Stimulated activated CD4-positive, alpha-beta T cell treated with anti-CD3 and anti-CD28 coated beads, Interleukin-2, amount 100 ng/mL, for 48 hours (primary cell): ENCODE measurements around the gene UNC79.

Experiments
- DNase-seq, 2 donors: peaks; one replicate each; pipeline ENCODE4 v3.0.0-alpha.2; 2020

The UNC79 gene

DNA sequence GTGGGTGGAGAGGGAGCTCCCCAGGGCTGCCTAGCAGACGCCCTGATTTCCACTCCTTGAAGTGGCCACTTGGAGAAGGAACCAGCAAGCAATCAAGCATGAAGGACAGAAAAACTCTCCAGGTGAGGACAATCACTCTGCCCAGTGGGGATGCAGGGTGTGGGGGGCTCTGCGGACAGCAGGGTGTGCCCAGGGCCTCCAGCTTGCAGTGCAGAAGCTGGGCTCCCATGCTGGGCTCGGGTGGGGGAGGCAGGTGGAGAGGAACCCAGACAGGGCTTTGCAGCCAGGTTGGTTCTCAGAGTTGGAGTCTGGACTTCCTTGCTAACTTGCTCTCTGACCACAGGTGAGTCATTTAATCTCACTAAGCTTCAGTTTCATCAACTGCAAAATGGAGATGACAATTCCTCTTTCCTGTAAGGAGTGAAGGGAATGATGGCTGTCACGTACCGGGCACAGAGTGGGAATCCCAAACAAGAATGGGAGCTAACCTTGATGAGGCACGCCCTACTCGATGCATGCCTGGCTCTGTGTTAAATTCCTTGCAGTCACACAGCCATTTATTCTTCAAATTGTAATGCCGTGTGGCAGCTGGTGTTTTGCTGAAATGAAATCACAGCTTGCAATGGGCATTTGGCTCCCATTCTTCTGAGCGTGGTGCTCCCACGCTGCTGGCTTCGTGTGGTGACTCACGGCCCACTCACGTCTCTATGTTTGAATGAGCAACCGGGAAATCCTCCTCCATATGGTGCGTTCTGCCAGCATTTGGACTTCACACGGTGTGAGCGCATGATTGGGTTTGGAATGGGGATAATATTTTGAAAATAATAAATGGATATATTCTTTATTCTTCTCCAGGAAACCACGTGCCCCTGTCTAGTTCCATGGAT, 282.3 kb downstream of the UNC79 start:
- no peak for DNase-seq

DNA sequence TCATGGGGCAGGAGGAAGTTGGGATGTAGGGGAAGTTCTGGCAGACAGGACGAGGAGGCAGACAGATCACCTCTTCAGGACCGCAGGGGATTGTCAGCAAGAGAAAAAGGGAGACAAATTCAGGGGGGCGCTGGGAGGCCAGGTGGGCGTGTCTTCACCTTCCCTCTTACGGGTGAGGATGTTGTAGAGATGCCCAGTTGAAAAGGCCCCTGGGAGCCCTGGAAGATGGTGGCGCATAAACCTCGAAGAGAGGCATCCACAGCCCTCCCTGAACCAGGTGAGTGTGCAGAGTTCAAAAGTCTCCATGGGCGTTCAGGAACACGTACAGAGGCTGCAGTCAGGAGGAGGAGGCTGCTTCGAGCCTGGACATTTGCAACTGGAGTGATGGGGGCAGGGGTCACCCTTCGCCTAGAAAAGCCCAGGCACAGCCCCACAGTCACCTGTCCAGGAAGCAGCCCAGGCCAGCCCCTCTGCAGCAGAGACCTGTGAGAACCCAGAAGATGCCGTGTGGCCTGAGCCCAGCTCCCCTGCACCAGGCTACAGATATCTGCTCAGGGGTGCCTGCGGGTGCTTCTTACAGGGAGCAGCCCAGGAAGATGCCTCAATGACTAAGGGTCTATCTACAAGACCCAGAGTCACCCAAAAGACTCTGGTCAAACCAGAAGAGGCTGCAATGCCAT, 283.1 kb downstream of the UNC79 start:
- no peak for DNase-seq

DNA sequence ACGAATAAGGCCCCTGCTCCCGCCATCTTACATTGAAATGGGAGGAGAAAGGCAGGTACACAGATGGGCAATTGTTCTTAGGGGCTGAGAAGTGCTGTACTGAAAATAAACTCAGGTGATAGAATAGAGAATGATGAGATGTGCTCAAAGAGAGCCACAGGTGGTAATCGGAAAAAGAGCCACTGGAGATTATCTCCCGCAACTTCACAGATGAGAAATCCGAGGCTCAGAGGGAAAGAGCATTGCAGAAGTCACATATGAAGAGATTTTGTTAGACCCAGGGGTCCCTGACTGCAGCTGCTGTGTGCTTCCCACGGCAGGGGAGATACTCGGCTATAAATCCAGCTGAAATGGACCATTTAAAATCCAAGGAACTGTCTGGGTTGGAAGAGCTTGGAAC, 283.9 kb downstream of the UNC79 start:
- no peak for DNase-seq

DNA sequence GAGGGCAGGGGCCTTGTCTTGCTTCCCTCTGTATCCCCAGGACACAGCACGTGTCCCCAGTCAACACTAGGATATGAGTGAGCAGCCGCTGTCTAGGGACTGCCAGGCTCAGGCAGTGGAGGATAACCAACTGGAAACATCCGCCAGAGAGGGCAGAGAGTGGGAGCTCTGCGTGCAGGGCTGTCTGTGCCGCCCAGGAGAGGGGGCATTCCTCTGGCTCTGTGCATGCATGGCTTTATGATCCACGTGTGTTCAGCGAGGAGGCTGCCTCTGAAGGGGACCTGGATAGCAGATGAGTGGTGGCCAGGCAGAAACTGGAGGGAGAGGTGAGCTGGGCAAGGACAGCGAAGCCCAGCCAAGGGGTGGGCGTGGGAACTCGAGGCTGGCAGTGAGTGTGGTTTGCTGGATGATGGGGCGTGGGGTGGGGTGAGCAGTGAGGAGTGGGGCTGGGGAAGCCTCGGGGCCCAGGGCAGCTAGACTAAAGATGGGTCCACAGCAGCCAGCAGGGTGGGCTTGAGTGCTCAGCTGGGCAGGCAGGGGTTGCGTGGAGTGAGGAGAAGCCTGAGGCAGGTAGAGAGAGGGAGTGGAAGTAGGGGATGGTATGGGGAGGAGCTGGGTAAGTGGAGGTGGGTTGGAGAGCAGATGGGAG, 284.7 kb downstream of the UNC79 start:
- DNase-seq, result no peak

DNA sequence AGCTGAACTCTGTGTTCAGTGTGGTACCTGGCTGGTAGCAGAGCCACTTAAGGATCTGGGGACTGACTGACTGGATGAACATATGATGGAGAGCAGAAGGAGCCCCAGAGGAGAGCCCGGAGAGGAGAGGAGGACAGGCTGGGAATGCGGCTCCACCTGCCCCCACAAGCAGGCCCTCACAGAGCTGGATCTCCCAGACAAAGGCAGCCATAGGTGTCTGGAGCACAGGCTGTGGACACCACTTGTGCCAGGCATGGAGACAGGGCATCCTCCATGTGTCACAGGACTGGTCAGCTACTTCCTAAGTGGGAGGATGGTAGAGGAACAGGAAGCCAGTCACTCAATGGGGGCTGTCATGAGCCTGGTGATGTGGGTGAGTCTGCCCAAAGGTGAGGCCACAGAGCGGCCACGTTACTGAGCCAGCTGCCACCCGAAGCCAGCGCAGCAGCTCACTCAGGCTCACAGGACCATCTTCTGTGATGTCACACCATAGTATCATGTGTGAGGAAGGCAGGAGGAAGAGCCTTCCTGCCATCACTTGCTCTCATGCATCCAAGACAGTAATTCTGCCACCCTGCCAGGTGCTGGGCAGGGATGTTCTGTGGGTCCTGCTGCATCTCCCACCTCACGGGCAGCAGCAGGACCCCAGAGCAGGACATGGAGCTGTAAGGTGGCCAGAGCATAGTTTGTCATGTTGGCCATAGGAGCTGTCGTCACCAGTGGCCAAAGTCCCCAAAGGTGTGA, 285.4 kb downstream of the UNC79 start:
- no peak for DNase-seq

DNA sequence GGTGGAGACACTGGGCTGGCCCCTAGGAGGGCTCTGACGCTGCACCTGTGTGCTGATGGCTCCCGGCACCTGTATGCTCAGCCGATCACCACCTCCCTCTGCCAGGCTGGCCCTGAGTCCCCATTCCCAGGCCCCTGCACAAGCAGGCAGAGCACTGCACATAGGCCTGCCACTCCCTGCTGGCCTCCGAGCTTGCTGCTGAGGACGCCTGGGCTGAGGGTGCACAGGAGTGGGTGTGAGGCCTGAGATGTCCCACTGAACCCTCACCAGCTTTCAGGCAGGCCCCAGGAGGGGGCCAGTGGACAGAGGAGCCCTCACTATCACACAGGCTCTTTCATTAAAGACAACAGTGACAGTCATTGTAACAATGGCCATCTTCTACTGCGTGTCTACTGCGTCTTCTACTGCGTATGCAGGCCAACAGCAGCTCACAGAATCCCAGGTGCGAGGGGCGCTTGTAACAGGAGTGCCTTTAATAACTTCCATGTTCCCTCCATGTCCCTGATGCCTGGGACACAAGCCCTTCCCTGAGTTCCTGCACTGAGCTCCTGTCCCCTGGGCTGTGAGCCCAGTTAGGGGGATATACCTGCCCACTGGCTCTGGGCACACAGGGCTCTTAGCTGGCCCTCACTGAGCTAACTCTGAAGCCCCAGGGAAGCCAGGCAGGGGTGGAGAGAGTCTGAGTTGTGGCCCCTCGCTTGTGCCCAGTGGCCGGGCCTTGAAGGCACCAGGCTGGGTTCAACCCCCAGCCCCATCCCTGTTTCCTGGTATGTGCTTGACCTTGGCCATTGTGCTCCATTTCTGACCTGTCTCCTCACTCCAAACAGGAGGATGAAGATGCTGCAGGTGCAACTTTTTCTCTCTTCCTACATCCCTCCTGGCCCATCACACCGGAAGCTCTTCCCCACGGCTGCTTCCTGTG, 286.3 kb downstream of the UNC79 start:
- no peak for DNase-seq

DNA sequence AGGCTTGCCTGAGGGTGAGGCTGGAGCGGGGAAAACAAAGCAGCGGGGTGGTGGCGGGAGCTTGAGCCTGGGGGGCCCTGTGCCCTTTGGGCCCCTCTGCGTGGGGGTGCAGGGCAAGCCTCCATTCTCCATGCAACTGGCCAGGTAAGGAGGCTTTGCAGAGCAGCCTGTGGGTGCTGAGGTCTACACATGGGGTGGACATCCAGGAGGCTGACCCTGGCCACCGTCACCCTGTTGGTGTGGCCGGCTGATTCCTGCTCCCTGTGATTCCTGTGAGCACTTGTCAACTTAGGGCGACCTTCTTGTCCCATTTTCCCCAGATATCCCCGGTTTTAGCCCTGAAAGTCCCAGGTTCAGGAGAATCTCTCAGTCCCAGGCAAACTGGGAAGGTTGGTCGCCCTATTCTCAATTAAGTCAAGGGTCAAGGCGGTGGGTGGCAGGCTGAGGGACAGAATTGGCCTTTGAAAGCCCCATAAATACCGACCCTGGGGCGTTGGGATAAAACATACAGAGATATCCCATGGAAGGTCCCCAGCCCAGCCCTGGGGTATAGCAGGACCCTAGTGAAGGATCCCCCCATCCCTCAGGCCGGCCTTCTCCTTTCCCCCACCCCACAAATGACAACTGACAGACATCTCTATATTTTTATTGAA, 287.1 kb downstream of the UNC79 start:
- no peak for DNase-seq

DNA sequence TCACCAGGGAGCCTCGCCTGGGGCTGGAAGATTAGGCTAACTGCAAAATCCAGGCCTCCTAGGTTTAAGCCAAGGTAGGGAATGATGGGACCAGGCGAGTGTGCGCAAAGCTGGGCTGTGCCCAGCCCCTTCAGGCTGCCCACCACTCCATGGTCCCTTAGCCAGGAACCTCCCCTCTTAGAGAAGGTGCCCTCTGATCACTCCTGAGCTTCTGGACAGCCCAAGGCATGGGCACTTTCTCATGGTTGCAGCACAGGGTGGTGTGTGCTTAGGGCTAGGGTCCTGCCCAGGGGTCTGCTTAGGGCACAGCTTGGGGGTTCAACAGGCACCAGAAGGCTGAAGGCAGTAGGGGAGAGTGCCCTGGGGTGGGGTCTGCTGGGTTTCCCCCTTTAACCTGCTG, 288.5 kb downstream of the UNC79 start:
- no peak for DNase-seq

DNA sequence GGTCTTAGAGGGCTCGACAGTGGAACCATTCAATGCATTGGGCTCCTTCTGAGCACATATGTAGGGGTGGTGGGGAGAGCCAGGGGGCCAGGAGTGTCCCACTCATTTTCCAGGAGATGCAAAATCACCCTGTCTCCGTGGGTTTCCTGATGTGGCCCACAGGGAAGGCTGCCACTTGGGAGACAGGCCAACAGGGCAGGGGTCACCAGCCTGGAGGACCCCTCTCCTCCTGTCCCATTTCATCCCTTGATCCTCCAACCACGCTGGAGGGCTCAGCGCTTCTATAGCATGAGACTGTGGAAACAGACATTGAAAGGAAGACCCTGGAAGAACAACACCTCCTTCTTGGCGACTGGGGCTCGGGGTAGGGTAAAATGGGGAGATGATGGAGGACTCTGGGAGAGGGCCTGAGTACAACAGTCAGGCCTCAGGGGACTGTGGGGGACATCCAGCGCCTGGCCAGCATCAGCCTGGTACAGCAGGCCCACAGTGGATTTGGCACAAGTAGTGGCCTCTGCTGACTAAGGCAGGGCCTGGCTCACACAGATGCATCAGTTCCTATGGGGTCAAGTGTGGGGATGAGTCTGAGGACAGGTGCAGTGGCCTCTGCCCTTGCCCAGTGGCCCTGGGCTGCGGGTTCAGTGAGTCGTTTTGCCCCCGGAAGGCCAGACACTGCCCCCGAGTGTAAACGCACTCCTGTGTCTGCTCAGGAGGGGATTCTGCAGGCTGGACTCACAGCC, 289.5 kb downstream of the UNC79 start:
- no peak for DNase-seq

DNA sequence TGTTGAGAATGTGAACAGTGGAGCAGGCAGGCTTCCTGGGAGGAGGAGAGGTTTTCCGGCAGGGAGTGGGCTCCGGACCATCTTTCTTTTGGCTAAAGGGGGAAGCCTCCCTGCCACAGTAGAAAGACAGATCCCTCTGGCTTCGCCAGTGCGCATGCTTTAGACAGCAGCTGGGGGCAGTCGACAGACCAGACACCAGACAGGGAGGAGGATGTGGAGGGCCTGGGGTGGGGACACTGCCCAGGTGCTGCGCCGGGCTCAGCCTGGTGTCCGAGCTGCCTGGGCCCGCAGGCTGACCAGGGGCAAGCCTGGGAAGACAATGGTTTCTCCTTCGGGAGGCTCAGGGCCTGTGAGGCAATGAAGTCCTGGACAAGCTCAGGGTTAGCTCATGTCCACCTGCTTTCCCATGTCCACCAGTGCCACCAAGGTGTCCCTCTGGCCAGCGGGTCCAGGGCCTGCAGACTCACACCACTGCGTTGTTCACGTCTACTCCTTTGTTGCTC, 290.3 kb downstream of the UNC79 start:
- no peak for DNase-seq

DNA sequence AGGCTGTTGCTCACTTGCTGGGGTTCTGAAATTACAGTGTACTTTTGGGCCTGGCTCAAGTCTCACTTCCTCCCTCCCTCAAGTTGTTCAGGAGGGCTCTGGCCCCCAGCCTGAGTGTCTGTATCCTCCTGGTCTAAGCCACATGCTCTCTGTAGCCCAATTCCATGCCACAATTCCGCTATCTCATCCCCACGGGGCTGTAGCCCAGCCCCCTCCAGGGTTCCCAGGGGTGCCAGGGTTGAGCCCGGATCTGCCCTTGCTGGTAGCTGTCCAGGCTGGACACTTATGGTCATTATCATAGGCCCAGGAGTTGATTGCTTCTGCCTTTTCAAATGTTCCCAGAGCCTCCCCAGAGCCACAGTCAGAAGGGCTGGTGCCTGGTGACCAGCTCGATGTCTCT, 292.3 kb downstream of the UNC79 start:
- no peak for DNase-seq

DNA sequence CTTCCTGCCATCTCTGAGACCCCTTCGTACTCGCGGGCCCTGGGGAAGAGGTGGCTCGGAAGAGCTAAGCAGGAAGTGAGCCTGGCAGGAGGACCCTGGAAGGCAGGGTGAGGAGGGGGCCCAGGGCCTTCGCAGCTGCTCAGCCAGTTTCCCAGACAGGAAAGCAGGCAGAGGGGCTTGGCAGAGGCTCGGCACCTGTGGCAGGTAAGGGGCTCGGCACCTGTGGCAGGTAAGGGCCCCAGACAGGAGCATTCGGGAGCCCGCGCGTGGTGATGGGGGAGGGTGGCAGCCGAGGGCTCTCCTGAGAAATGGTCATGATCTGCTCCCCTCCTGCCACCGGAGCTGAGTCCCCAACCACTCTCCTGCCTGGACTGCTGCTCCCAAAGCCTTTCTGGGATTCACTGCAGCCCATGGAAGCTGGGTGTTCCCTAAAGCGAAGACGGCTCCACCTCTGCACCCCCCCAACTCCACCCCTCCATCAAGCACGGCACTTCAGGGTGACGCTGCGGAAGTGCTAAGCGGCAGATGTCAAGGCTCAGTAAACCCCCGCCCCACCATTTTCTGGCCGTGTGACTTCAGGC, 294.4 kb downstream of the UNC79 start:
- DNase-seq, result no peak

DNA sequence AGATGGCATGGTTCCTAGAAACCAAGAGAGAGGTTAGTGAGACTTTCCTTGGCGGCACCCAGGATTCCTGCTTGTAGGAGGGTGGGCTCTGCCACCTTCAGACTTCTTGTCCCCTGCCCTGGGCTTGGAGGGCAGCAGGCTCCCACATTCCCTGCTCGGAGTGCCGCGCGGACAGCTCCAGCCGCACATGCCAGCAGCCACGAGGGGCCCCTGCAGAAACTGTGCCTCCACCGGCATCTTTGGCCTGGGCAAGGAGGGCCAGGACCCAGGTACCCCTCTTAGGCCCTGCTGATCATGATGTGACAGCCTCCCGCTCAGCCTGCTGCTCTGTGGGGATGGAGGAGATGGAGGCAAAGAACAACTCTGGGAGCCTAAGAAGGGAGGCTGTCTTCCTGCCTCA, 295.3 kb downstream of the UNC79 start:
- no peak for DNase-seq

DNA sequence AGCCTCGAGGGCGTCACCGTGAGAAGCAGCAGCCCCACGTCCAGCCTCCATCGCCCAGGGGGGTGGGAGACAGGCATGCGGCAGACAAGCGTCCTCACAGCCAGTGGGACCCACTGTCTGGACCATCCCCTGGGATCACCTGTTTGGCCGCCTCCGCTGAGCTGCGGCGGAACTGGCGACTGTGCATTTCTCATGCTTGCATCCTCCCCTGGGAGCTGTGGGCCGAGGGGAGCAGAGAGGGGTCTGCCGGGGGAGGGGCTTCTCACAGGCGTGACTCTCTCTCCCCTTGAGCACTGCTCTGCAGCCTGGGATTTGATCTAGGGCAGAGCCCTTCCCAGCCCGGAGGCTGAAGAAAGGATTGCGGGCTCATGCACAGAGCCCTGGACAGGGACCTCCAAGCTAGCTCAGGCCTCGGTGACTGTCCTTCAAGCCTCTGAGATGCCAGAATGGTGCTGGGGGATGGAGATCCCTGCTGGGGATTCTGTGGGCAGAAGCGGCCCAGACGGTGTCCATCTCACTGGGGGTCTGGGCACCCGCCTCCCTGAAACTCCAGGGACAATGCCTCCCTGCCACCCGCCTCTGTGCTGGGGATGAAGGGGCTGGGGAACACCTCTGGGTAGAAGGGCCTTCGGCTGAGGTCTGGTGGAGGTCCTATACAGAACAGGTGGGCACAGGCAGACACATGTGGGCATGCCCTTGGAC, 296.5 kb downstream of the UNC79 start:
- DNase-seq, result no peak

DNA sequence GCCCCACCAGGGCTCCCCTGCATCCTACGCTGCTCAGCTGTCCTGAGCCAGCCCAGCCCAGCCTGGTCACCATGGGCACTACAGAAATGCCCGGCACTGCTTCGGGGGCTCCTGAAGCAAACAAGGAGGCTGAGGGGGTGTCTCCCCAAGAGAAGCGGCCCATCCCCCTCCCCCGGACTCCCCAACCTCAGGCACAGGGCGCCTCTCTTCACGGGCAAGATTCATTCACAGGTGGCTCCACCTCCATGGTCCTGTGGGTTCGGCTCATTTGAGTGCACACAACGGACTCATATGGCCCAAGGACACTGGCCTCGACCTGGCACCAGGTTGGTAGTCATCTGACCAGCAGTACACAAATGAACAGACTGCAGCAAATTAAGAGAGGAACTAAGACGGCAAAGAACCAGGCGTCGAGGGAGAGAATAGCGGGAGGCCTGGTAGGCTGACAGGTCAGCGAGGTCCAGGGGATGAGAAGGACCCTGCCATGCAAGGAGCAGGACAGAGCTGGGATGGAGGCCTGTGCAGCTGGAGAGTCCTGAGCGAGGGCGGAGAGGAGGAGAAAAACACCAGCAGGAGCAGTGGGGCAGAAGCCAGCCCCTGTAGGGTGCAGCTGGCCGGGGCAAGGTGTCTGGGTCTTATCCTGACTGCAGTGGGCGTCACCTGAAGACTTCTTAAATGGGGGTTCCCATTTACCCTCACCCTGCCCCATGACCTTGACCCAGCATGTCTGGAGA, 297.3 kb downstream of the UNC79 start:
- no peak for DNase-seq

DNA sequence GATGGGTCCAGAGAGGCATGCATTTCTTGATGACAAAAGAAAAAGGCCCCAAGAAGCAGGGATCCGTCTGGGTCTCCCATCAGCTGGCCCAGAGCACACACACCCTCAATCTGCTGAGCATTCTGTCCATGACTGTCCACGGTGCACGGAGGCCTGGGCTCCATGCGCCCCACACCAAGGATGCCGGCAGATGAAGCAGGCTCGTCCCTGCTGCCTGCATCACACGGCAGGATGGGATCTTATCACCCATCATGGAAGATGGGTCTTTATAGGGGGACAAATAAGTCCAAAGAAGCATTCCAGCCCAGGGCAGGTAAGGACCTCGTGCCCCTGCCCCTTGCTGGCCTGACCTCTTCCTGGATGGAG, 297.9 kb downstream of the UNC79 start:
- DNase-seq, result no peak

DNA sequence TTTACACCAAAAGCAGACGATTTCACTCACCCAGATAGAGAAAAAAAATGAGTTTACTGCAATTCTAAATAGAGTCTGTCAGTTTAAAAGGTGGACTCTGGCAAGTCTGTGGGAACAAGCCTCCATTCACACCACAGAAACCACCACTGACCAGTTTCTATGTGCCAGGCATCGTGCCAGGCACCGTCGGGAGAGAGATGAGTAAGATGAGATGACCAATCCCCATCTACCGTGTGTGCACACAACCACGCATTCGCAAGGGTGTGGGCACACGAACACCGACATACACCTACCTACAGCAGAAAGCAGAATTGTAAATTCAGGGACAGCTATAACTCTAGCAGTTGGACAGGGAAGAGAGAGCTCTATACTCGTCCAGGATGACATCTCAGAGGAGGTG, 299.3 kb downstream of the UNC79 start:
- DNase-seq, result no peak

DNA sequence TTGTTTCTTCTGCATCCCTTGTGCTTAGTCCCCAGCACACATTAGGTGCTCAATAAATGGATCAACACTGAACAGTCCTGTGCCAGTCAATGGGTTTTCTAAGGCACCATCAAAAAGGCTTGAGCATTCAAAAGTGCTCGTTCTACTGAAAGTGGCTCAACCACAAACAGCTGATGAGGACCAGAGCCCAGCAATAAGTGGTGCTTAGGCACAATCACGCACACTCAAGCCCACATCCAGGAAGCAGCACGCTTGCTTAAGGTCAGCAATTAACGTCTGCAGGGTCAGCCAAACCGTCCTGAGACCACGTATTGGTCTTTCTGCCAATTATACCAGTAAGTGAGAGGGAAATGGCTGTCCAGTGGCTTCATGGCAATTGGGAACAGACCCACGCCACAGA, 301.0 kb downstream of the UNC79 start:
- DNase-seq, result no peak

DNA sequence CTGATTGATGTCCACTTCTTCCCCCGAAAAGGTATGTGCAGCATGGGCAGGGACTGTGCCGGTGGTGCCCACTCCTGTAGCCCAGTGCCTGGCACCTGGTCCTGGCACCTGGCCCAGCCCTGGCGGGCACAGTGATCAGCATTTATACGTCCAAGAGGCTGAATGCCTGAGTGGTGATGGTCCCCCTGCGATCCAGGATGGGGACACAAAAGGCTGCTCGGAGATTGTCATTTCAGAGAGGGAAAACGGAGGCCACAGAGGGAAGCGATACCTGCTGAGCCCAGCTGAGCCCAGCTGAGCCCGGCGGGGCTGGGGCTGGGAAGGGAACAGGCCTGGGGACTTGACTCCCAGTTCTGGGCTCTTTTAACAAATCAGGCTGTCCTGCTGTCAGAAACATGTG, 301.8 kb downstream of the UNC79 start:
- DNase-seq, result no peak
